ENCODE results near the gene JMJD8. TPM values are rescaled to one million over a fixed set of nuclear protein-coding genes. Genes with fewer than 3 reads are reported as not detected.

The JMJD8 gene
- total RNA-seq, 1 donor from 2014 or later = 34.9 TPM

DNA sequence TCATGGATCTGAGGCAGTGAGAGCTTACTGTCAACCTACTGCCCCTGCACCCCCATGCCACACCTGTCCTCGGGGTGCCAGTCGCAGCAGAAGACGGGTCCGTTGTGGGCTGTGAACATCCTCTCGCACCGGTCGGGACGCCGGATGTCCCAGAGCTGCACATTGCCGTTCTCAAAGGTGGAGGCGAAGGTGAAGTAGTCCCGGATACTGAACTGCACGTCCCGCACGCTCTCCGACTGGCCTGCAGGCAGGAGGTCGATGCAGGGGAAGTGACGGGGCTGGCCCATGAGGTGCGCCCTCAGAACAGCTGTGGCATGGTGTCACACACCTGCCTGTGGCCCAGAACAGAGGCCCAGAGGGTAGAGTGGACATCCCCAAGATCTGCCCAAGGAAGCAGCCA is 3.4 kb upstream of the JMJD8 start:
- no peak for DNase-seq

DNA sequence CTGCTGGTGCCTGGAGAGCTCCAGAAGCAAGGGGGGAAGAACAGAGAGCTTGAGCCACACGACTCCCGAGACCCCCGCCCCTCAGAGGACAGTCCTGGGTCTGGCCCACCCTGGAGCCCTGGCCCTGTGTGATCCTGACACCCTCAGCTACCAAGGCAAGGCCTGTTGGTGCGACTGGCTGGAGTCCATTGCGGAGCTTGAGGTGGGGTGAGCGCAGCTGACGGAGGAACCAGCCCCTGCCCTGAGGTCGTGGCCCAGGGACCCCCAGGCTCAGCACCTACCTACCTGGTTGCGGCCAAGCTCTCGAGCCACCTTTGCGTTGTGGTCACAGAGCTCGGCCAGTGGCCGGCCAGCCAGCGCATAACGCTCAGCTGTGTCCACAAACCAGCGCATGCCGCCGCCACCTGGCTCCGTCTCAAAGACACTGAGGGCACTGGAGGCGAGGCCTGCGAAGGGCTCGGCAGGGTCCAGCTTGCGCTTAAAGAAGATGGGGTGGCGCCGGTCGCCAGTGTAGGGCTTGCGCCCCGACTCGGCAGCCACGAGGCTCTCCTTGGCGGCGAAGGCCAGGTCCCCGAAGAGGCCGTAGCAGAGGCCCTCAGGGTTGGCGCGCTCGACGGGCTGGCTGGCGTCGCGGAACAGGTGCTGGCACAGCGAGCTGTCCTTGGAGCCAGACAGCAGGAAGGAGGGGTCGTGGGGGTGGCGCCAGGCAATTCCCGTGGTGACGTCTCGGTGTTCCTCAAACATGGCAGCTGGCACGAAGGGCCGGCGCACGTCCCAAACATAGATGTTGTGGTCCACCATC is 2.5 kb upstream of the JMJD8 start:
- DNase-seq = no peak

DNA sequence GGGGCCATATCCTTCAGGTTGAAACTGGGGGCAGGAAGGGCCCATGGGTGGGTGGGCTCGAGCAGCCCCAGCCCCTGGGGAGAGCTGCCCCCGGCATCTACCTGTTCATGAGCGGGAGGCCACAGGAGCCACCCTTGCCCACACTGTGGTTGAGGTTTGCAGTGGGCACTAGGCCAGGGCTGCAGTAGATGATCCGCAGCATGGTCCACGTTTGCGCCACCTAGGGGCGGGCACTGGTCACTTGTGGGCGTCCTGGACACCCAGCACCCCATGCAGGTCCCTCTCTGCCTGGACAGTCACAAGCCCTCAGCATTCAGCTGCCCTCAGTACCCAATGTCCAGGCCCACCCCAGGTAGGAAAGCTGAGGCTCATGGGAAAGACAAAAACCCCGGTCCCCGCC is 1.8 kb upstream of the JMJD8 start:
- DNase-seq = peak; percentile 76

DNA sequence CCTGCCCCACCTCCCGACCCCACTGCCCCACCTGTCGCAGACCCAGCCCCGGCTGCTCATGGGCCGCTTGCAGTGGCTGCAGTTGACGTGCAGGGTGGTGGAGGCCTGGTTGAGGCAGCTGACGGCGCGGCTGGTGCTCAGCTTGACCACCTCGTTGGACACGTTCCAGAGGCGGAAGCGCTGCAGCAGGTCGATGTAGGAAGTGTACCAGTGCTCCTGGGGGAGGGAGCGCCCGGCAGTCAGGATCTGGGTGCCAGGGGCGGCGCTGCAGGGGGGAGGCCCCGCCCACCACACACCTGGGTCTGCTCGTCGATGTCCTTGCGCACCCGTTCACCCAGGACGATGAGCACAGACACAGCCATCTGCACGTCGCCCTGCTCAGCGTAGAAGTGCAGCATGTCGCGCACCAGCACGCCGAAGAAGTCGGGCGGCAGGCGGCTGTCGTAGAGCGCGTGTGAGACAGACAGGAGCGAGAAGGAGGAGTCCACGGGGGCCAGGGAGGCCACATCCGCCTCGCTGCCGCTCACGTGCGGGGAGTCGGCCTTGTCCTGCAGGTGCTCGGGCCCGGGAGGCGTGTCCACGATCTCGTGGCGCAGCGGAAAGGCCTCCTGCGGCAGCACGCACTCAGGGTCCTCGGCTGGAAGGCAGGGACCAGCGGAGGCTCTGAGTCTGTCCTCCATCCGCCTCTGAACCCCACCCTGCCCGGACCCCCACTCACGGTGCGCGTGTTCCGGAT is 995 bp upstream of the JMJD8 start:
- no peak for DNase-seq

DNA sequence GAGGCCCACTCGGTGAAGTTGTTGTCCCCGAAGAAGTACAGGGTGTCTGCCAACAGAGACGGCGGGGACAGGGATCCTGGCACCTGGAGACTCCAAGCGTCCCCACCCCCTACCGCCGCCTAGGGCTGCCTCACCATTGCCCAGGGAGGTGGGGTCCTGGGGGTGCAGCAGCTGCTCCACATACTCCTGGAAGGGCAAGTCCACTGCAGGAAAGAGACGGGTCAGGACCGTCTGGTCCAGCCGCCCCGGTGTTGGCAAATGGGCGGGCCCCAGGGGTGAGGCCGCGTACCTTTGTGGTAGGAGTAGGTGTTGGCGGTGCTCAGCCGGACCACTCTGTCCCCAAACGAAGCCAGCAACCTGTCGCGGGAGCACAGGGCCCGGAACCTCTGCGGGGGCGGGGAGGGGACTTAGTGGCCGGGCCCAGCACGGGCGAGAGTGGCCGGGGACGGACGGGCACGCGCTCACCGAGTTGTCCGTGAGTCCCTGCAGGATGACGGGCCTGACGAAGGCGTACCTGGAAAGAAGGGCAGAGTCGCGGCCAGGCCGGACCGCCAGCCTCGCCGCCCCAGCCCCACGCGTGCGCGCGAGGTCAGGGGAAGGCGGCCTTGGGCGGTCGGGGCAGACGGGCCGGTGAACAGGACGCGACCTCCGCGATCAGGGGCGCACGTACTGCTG is 601 bp downstream of the JMJD8 start:
- no peak for DNase-seq

DNA sequence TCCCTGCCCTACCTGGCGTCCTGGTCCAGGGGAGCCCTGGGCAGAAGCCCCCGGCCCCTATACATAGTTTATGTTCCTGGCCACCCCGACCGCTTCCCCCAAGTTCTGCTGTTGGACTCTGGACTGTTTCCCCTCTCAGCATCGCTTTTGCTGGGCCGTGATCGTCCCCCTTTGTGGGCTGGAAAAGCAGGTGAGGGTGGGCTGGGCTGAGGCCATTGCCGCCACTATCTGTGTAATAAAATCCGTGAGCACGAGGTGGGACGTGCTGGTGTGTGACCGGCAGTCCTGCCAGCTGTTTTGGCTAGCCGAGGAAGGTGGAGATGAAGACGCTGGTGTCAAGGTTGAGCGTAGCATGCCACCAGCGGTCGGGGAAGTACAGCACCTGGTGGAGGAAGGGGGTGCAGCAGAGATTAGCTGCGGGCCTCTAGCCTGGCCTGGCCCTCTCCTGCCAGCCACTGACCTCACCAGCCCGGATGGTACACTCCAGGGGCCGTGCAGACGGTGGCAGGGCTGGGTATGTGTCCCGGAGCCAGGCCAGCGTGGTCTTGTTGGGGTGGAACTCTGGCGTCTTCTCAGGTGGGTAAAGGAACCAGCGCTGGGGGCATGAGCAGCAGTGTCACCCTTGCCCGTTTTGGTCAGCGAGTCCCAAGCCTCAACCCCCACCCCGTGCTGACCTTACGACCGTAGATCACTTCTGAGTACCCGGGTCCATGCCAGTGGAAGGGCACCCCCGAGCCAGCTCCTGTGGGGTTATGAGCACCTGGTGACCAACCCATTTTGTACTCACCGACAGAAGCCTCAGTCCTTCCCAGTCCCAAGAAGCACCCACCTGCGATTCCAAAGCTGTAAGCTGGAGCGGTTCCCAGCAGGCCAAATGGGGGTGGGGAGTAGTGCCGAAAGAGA is 1.4 kb downstream of the JMJD8 start:
- no peak for DNase-seq

DNA sequence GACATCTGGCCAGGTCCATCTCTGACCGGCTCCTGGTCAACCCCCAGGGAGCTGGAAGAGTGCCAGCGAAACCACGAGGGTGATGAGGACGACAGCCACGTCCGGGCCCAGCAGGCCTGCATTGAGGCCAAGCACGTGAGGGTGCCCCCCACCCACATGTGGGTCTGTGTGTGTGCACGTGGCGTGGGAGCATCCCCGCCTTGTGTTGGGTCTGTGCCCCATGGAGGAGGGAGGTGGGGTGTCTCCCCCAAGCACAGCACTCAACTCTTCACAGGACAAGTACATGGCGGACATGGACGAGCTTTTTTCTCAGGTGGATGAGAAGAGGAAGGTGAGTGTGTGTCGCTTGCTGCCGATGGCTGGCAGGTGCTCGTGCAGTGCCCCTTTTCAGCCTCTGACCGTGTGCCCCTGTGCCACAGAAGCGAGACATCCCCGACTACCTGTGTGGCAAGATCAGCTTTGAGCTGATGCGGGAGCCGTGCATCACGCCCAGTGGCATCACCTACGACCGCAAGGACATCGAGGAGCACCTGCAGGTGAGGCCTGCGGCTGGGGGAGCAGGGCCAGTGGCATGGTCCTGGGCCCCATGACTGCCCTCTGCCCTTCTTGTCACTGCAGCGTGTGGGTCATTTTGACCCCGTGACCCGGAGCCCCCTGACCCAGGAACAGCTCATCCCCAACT is 2.2 kb downstream of the JMJD8 start:
- DNase-seq = no peak

DNA sequence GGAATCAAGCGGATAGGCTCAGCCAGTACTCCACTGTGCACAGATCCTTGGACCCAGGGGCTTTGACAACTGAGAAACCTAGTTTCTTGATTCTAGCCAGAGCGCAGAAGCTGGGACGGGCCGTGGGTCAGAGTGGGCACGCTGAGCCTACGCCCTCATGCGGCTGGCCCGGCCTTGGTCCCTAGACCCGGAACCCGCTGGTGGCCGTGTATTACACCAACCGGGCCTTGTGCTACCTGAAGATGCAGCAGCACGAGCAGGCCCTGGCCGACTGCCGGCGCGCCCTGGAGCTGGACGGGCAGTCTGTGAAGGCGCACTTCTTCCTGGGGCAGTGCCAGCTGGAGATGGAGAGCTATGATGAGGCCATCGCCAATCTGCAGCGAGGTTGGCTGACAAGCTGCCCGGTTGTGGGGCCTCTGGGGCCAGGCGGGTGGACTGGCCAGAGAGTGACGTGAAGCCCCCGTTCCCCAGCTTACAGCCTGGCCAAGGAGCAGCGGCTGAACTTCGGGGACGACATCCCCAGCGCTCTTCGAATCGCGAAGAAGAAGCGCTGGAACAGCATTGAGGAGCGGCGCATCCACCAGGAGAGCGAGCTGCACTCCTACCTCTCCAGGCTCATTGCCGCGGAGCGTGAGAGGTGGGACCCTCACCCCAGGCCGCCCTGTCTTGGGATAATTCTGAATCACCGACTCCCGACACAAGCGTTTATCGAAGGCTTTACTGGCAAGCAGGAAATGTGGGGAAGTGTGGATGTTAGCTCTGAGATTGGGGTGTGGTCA is 3.0 kb downstream of the JMJD8 start:
- peak; percentile 55 for DNase-seq

DNA sequence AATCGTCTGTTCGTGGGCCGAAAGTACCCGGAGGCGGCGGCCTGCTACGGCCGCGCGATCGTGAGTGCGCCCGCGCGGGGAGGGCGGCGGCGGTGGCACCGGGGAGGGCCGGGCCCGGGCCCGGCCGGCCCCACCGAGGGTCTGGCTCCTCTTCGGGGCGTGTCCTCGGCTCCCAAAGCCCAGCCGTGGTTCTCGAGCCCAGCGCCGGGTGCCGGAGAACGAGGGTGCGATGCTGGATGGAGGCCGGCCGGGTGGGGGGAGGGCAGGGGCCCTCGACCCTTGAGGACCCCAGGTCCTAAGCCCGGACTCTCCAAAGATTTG is 3.5 kb downstream of the JMJD8 start:
- DNase-seq = no peak

DNA sequence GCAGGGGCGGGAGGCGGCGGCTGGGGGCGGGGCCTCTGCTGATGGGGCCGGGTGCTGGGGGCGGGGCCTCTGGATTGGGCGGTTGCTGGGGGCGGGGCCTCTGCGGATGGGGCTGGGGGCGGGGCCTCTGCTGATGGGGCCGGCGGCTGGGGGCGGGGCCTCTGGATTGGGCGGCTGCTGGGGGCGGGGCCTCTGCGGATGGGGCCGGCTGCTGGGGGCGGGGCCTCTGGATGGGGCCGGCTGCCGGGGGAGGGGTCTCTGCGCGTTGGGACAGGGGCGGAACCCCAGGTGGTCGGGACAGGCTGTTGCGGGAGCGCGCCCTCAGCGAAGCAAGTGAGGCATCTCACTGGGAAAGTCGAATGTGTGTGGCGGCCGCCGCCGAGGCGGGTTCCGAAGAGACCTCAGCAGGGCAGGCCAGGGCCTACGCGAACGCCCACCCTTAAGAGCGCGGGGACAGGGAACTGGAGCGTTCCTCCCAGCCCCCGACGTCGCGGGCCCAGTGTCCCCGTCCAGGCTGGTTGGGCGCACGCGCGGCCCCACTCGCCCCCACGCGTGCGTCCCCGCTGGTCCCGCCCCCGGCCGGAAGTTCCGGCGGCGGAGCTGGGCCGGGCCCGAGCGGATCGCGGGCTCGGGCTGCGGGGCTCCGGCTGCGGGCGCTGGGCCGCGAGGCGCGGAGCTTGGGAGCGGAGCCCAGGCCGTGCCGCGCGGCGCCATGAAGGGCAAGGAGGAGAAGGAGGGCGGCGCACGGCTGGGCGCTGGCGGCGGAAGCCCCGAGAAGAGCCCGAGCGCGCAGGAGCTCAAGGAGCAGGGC is 4.1 kb downstream of the JMJD8 start, which contains the start of gene STUB1:
Gene STUB1, plus strand, starts transcription at position 597 of the 811 bp plus-strand sequence. Its CDS starts 116 bp downstream, at position 713.
- peak; percentile 87 for DNase-seq

DNA sequence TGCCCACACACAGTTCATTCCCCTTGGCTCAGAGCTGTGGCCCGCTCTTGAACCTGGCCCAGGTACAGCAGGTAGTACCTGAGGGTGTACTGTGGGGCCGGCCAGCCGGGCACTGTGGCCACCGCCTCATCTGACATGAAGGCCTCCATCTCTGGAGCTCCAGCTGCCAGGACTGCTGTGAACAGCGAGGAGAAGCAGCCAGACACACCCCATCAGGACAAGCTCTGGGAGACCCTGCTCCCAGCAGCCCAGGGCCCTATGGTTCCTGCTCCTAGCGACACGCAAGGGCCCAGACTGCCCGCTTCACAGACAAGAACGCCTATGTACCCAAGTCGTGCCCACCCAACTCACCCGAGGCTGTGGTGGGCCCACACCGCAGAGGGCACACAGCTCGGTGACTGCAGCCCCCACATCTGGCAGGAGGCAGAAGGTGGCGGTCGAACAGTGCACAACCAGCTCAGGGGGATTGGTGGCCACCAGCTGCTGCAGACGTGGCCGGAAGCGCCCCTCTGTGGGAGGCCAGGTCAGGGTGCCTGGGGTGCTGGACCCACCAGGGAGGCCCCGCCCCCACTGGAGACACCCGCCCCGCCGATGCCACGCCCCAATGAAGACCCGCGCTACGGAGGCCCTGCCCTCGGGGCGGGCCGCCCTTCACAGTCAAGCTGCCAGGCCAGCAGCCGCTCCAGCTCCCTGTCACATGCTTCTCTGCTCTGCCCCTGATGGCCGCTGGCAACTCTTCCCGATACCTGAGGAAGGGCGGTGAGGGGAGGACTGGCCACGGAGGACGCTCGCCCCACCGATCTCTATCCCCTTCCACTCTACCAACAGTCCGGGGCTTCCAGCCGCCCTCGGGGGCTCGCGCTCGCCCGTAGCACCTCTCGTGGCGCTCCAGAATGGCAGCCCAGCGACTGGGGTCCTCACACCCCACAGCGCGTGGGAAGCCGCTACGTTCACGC is 5.0 kb downstream of the JMJD8 start:
- peak; percentile 64 for DNase-seq

DNA sequence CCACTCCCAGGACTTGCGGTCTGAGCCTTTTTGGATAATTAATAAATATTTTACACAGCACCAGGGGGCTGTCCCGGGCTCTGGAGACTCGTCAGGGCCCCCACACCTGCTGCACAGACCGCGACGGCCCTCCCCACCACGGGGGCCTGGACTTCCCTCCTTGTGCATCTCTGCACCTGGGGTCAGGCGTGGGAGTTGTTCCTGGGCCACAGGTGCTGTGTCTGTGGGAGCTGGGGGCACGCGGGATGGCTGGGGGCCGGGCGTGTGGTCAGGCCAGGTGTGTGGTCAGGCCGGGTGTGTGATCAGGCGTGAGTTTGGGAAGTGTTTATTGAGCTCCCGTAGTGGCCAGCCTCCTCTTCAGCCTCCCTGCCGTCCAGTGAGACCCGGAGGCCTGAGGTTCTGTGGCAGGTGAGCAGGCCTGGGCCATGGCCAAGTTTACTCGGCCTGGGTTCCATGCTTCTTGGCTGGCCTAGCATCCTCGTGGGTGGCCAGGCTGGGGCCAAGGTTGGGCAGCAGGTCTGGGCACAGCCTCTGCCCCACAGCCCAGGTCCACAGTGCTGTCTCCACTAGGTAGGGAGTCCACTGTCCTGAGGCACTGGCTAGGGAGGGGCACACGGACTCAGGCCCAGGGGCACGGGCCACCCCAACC is 5.8 kb downstream of the JMJD8 start:
- no peak for DNase-seq

DNA sequence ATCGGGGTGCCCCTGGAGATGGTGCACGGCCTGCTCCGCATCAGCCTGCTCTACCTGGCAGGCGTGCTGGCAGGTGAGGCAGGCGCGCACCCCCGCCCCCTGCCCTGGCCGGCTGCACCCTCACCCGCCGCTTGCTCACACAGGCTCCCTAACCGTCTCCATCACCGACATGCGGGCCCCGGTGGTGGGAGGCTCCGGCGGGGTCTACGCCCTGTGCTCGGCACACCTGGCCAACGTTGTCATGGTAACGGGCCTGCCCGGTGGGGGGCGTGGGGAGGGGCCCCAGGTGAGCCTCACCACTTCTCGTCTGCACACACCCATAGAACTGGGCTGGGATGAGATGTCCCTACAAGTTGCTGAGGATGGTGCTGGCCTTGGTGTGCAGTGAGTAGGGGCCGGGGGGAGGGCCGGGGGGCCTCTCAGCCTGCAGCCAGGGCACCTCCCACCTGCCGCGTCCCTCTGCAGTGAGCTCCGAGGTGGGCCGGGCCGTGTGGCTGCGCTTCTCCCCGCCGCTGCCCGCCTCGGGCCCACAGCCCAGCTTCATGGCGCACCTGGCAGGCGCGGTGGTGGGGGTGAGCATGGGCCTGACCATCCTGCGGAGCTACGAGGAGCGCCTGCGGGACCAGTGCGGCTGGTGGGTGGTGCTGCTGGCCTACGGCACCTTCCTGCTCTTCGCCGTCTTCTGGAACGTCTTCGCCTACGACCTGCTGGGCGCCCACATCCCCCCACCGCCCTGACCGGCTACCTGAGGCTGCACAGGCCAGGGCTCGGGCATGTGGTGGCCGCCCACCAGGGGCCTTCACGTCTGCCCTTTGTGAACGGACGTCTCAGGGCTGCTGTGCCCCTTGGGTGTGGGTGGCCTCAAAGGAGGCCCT is 6.6 kb downstream of the JMJD8 start:
- DNase-seq = no peak

DNA sequence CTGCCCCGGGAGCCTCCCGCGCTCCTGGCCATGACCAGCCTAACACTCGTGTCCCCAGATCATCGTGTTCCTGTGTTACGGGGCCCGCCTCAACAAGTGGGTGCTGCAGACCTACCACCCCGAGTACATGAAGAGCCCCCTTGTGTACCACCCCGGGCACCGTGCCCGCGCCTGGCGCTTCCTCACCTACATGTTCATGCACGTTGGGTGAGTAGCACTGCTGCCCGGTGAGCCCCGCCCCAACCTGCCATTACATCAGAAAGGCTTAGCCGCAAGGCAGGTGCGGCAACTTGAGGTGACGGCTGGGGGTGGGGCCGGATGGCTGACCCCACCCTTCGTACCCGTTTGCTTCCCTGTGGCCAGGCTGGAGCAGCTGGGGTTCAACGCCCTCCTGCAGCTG is 7.2 kb downstream of the JMJD8 start:
- DNase-seq = no peak

DNA sequence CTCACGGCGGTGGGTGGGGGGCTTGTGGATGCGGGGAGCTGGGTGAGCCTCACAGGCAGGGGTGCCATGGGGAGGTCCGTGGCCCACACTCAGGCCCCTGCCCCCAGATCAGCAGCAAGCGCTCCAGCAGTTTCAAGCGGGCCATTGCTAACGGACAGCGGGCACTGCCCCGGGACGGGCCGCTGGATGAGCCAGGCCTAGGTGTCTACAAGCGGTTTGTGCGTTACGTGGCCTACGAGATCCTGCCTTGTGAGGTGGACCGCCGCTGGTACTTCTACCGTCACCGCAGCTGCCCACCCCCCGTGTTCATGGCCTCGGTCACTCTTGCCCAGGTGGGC is 7.6 kb downstream of the JMJD8 start:
- no peak for DNase-seq

DNA sequence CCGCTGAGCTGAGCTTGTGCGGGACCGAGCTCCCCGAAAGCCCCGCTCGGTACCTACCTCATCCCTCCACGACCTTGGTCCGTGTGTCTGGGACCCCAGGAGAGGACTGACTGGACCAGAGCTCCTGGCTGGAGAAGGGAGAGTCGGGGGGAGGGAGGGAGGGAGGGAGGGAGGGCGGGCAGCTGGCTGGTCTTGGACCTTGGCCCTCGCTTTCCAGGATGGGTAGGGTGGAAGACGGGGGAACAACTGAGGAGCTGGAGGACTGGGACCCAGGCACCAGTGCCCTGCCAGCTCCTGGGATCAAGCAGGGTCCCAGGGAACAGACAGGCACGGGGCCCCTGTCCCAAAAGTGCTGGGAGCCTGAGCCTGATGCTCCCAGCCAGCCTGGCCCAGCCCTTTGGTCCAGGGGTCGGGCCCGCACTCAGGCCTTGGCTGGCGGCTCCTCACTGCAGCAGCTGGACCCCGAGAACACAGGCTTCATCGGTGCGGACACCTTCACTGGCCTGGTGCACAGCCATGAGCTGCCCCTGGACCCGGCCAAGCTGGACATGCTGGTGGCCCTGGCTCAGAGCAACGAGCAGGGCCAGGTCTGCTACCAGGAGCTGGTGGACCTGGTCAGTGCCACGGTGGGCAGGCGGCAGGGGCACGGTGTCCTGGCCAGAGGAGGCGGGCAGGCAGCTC is 8.1 kb downstream of the JMJD8 start:
- no peak for DNase-seq
